Stimulated activated naive CD4-positive, alpha-beta T cell (primary cell): ENCODE data around the gene FBLN2.

Experiments used
- DNase-seq, 6 experiments: peaks; one replicate each; lab custom pipeline; 2025; lab: John Stamatoyannopoulos, UW

The FBLN2 gene

DNA sequence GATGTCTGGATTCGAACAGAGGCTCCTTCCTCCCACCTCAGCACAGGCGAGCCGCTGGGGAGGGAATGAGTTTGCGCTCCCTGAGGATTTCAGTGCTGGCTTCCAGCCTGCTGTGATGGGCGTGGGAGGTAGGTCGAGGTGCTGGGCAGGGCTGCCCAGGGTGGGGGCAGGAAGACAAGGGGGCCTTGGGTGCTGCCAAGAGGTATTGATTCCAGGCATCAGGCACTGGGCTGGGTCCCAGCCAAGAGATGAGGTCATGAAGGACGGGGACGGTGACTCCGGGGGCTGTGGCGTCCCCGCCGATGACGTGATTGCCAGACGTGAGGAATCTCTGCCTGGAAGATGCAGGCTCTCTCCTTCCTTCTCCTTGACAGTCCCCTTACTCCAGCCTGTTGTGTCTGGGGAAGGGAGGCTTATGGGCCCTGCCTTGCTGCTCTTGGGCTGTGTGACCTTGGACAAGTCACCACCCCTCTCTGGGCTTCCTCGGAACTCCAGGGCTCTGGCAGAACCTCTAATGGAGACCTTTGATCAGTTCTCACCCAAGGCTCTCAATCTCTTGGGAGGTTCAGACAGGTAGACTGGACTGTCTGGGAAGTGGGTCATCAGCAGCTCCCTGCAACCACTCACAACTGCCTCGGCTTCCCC lies 116.8 kb downstream of the FBLN2 start:
- DNase-seq: no peak

GRCh38 chr3:13666227-13666619 lies 117.3 kb downstream of the FBLN2 start:
- DNase-seq: no peak

GRCh38 chr3:13666781-13667709 lies 118.1 kb downstream of the FBLN2 start:
- no peak for DNase-seq

DNA sequence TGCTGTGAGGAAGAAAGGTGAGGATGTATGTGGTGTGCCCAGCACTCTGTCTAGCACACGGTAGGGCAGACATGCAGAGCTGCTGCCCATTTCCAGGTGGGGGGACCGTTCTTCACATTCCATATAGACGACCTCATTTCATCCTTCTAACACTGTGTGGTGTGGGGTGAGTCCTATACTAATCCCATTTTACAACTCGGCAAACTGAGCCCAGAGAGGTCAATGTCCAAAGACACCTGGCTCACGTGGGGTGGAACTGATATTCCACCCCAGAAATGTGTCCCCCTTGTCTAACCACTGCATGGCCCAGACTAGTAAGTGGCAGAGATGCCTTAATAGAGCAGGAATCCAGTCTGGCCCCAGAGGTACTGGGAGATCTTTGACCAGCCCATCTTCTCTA lies 119.2 kb downstream of the FBLN2 start:
- DNase-seq: no peak

DNA sequence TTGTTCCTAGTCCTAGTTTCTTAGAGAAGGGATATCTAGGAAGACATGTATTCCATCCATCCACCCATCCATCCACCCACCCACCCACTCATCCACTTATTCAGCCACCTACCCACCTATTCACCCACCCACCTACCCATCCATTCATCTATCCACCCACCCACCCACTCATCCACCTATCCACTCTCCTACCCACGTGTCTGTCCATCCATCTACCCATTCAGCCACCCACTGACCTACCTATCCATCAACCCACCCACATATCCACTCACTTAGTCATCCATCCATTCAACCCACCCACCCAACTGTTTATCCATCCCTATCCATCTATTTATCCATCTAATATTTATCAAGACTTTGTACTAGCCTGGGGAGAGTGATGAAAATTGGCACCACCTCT lies 120.5 kb downstream of the FBLN2 start:
- no peak for DNase-seq

DNA sequence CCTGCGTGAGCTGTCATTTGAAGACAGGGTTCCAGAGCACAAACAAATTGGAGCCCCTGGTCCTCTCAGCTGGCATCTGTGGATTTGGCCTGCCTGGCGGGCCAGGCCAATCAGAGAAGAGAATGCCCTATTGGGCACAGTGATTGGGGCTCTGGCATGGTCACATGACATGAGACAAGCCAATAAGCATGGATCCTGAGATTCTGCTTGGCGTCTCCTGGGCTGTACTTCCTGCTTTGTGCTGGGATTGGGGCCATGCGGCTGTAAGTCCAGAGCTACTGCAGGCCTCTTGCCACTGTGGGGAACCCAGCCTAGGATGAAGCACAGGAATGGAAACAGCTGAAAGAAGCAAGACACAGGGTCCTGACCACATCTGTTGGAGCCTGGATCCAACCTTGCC lies 121.4 kb downstream of the FBLN2 start:
- no peak for DNase-seq

DNA sequence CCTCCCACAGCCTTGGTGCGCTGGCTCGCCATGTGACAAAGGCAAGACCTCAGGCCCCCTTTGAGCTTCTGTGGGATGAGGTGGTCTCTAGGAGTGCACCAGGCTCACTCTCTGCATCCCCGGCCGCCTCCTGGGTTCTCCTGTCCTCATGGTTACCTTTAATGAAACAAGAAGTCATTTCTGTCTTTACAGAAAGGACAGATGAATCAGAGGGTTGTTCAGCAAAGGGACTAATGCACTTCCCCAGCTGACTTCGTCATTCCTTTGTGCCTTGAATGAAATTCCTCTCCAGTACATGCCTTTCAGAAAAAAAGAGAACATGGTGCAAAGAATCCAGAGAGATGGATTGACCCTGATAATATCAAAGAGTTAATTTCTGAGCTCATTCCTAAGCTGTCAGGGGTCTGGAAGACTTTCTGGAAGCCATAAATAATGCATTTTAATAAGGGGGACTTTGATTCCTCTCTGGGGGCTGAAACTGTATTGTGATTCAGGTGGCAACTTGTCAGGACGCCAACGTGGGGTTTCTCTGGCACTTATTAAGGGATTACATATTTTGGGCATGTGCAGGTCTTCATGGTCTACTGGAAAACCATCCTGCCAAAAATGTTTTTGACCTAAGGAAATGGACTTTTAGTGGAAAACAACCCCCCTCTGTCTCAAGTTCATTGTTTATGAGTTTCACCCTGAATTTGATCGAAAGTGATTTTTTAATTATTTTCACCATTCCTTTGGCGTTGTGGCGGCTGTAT lies 122.7 kb downstream of the FBLN2 start:
- DNase-seq: no peak

- no peak for DNase-seq
These were observed 124.3 kb downstream of the FBLN2 start for GRCh38 chr3:13673207-13673606.

DNA sequence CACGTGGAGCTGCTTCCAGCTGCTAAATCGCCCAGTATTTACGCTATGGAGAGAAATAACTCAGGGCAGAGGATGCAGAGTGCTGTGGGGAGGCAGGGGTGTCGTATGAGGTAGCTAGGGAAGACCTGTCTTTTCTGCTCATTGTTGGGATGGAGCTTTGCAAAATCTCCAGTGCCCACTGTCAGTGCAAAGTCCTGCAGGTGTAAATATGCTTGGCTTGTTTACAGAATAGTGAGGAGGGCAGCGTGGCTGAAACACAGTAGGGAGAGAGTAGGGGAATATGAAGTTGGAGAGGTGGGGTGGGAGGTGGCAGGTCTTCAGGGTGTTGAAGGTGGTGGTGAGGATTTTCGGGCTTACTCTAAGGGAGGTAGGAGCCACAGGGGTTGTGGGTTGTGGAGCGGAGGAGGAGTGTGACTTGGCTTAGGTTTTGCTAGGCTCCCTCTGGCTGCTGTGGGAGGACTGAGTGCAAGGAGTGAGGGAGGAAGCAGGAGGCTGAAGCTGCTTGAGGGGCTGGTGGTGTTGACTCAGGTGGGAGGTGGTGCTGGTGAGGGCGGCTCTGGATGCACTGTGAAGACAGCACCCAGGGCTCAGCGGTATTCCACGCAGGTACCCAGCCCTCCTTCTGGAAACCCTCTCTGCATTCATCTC lies 125.7 kb downstream of the FBLN2 start:
- no peak for DNase-seq

GRCh38 chr3:13676356-13677017 lies 127.6 kb downstream of the FBLN2 start:
- DNase-seq: no peak

DNA sequence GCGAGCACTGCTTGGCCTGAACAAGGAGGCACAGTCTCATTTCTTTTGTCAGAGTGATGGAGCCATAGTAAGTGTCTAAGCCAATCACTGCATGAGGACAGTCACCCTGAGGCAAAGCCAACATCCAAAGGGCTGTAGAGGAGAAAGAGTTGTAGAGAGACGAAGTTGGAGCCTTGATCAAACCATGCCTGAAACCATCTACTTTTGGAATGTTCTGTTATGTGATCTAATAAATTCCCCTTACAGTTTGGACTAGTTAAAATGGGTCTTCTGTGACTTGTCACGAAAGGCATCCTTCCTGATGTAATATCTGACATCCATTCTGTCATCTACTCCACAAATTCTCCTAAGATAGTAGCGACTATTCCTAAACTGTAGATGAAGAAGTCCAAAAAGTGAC lies 128.3 kb downstream of the FBLN2 start:
- no peak for DNase-seq

- DNase-seq: no peak
These were observed 133.0 kb downstream of the FBLN2 start for GRCh38 chr3:13681931-13682330.

DNA sequence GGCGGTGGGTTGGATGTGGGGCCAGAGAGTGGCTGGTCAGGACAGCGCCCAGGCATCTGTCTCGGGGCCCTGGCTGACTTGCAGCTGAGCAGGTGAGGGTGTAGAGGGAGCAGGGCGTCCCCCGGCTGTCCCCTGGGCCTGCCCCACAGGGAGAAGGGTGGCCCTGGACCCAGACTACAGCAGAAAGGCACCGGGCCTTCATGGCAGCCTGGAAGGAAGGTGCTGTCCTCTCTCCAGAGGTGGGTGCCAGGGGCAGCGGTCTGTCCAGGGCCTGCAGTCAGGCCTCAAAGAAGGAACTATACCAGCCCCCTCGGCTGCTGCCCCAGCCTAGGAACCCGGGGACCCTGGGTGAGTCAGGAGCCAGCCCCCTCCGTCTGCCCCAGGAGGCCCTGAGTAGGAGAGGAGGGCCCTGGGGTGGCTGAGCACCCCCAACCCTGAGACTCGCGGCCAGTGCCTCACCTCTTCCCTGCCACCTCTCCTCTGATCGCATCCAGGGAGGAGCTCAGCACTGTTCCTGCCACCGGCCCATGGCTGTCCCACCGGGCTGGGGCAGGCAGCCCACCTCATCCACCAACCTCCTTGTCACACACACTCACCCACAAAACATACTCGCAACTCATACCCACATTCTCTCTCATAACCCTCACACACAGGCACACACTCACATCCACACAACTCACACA lies 133.5 kb downstream of the FBLN2 start:
- no peak for DNase-seq

GRCh38 chr3:13683288-13683687 lies 134.4 kb downstream of the FBLN2 start:
- no peak for DNase-seq

GRCh38 chr3:13683772-13684171 lies 134.8 kb downstream of the FBLN2 start:
- DNase-seq: no peak

DNA sequence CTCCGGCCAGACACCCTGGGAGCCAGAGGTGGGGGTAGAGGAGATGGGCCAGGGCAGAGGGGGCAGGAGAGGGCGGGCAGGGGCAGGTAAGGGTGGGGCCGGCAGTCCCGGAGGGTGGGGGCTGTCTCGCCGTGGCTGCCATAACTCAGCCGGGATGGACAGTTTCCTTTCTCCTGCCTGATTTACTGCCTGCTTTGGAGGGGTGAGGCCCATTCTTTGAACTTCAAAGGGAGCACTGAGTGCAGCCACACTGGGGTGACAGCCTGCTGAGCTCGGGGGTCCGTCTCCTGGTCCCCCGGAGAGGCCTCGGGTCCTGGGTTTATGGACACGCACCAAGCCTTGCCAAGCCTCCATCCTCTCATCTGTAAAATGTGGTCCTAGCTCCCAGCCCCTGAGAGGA lies 135.4 kb downstream of the FBLN2 start:
- no peak for DNase-seq

- DNase-seq: no peak
These were observed 135.9 kb downstream of the FBLN2 start for GRCh38 chr3:13684854-13685253.

GRCh38 chr3:13685721-13686120 lies 136.8 kb downstream of the FBLN2 start:
- no peak for DNase-seq

GRCh38 chr3:13686367-13687160 lies 137.6 kb downstream of the FBLN2 start:
- DNase-seq: no peak

DNA sequence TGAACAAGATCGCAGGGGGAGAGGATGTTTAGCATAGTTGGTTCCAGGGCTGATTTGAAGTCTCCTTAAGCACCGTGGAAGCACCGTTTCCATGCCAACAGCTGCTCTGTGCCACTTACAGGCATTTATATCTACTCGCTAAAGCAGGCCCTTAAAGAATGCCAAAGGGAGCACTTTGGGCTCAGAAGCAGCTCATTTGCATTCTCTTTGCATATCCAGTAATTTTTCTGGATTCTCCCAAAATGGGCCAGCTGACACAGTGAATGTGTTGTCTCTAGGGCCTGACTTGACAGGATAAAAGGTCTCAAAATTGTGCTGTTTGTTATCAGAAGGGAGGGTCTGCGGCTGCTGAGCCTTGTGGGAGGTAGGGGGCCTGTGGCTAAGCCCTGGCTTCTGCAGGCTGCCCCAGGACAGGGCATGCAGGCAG lies 138.6 kb downstream of the FBLN2 start:
- DNase-seq: no peak
